NCI-H146 treated with DMSO at 0.1 percent for 48 hours (cell line): Measurements from ENCODE around the gene ATG2B.
"Not testable (repeated sequence)": the region's sequence is repeated elsewhere in the genome, so short reads cannot be mapped to it uniquely, and the experiment has no call there.

Source experiments
- DNase-seq: peaks from one replicate; lab custom pipeline; 2025; ENCODE audit not compliant: unreplicated experiment; lab: John Stamatoyannopoulos, UW

The ATG2B gene

GRCh38 chr14:96255501-96256366, 107.4 kb downstream of the ATG2B start, which contains the start of gene BDKRB1:
Gene BDKRB1 (plus strand): TSS chr14:96256210. CDS start chr14:96263683, 7,473 bp downstream.
- no peak for DNase-seq

- DNase-seq: no peak
Observed at GRCh38 chr14:96254687-96255086, 108.5 kb downstream of the ATG2B start.

DNA sequence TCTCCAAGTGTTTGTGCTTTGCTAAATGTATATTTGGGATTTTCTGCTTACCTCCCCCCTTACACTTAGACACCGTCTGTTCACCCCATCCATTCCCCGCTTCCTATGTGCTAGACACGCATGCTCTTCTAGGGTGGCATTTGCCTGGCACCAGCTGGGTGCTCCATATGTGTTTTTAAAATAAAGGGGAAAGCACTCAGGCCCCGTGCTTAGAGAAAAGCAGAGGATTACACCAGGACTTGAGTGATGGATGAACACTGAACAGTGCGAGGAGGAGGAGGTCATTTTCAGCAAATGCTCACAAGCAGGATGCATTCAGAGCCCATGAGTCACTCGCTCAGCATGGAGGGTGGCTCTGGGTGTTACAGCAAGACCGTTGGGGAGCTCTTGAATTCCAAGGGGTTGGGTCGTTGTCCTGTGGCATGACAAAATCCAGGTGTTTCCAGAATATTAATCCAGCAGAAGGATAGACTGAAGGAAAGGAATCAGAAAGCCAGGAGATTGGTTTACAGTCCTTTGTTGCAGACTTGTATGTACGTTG, 110.1 kb downstream of the ATG2B start:
- no peak for DNase-seq

DNA sequence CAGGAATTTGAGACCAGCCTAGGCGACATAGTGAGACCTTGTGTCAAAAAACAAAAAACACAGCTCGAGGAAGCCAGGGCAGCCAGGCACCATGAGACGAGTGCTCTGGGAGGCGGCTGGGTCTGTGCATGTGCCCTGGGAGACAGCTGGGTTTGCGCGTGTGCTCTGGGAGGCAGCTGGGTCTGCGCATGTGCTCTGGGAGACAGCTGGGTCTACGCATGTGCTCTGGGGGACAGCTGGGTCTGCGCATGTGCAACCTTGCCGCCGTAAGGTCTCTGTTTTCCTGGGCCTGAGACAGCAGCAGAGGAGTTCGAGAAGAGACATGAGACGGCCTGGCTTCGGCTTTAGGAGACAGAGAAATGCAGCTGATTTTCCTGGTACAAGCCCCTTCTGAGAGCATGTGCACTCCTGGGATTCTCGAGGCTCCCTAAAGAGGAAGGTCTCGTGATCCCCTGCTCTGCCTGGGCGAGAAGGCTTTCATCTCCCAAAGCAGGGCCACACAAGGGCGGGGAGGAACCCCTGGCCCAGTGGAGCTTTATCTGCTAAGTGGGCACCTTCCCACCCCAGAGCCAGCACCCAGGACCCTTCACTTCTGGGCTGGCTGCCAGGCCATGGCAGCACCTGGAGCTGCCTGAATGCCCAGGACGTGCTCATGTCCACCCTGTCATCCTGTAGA, 110.7 kb downstream of the ATG2B start:
- no peak for DNase-seq

DNA sequence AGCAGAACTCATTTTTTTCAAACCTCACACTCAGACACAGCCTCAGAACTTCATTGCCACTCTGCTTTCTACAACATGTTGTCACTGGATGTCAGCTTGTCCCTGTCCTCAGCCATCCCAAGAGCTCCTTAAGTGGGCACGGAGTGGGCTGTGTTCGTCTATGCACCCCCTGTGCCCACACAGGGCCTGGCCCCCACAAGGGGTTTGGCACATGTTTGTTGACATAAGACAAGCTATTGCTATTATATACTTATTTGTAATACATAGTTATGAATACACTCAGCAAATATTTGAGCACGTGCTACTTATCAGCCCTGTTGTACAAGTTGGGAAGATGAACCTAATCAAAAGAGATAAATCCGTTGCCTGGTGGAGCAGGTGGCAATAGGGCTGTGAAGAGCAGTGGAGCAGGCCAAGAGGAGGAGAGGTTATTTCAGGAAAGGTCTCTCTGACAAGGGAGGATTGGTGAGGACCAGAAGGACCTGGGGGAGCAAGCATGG, 111.4 kb downstream of the ATG2B start:
- DNase-seq: peak; percentile 17

- DNase-seq: peak; percentile 2
Observed at GRCh38 chr14:96250485-96250884, 112.7 kb downstream of the ATG2B start.

DNA sequence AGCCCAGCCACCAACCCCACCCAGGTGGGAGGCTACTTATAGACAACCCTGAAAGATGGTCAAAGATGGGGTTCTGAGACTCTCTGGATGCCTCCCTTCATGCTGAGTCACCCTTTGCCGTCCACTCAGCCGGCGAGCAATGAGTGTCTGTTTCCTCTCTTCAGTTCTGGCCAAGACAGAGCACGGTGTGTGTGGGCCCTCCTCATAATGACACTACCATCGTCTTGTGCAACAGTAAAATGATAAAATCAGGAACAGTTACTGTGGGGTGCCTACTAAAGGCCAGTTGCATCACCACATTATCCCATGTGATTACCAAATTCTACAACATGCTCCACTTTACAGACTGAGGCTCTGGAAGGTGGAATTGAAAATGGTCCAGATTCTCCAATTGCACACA, 114.1 kb downstream of the ATG2B start:
- no peak for DNase-seq

GRCh38 chr14:96247031-96247430, 116.1 kb downstream of the ATG2B start:
- DNase-seq: no peak

DNA sequence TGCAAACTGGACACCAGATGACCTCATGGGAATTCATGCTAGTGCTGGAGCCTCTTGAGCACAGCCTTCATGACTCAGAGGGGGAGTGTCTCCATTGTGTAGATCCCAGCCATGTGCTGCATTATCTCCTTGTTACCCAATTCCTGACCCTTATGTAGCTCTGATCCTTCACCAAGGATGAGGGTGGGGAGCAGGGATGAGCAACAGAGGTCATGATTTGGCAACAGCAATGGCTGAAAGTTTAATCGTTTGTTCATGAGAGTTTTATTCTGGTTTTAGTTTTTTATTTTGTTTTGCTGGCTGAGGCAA, 116.6 kb downstream of the ATG2B start:
- DNase-seq: no peak

- DNase-seq: no peak
Observed at GRCh38 chr14:96245710-96246538, 117.2 kb downstream of the ATG2B start.

- DNase-seq: not testable (repeated sequence)
Observed at GRCh38 chr14:96245074-96245473, 118.1 kb downstream of the ATG2B start.

GRCh38 chr14:96243785-96244184, 119.4 kb downstream of the ATG2B start:
- DNase-seq: no peak

DNA sequence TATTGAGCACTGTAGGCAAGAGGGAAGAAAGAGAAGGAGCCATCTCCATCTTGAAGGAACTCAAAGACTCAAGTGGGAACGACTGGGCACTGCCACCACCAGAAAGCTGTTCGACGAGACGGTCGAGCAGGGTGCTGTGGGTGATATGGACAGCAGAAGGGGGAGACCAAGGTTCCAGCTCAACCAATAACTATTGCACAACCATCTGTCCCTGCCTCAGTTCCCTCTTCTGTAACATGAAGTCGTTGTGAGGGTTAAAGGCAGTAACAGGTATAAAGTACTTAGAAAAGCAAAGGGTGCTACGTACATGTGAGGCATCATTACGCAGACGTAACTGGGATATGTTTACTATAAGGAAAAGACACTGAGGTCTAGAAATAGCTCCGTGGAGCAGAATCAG, 121.0 kb downstream of the ATG2B start:
- DNase-seq: no peak

DNA sequence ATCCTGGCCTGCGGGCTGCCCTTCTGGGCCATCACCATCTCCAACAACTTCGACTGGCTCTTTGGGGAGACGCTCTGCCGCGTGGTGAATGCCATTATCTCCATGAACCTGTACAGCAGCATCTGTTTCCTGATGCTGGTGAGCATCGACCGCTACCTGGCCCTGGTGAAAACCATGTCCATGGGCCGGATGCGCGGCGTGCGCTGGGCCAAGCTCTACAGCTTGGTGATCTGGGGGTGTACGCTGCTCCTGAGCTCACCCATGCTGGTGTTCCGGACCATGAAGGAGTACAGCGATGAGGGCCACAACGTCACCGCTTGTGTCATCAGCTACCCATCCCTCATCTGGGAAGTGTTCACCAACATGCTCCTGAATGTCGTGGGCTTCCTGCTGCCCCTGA, 122.5 kb downstream of the ATG2B start:
- DNase-seq: no peak

GRCh38 chr14:96239711-96240141, 123.4 kb downstream of the ATG2B start:
- DNase-seq: no peak

DNA sequence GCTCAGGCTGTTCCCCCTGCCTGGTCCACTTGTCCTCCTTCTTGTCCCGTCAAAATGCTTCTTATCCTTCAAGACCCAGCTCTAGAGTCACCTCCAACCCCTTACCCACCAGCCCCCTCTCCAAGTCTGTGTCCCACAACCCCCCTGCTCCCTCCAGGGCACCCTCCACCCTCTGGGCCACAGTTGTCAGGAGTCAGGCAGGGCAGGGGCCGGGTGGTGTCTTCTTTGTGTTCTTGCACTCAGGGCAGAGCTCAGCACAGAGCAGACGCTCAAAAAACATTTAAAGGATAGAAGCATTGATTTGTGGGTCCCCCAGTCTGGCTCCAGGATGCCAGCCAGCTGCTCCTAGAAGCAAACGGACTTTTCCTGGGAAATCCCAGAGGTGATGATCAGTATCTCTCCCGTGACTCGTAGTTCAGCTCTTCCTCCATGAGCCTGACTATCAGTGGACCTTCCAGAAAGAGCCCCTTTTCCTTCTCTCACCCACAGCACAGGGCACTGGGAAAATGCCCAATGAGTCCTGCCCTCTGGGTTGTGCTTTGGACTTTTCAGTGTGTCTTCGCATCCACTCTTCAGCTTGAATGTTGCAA, 124.4 kb downstream of the ATG2B start:
- DNase-seq: no peak

- no peak for DNase-seq
Observed at GRCh38 chr14:96237641-96238040, 125.5 kb downstream of the ATG2B start.

DNA sequence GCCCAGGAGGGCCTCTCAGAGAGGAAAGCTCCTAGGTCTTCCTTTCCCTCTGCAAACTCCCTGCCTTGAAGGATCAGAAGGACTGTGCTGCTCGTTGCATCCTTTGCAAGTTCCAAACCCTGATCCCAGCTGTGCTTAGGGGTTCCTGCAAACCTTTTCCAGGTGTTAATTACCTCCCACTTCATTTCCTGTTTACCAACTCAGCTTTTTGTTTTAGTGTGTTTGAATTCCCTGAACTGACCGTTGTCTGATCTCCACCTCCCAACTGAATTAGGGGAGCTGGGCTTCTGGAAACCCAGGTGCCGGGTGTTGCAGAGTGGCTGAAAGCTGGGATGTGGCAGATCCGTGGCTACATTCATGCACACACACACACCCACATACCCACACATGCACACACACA, 127.7 kb downstream of the ATG2B start:
- no peak for DNase-seq

DNA sequence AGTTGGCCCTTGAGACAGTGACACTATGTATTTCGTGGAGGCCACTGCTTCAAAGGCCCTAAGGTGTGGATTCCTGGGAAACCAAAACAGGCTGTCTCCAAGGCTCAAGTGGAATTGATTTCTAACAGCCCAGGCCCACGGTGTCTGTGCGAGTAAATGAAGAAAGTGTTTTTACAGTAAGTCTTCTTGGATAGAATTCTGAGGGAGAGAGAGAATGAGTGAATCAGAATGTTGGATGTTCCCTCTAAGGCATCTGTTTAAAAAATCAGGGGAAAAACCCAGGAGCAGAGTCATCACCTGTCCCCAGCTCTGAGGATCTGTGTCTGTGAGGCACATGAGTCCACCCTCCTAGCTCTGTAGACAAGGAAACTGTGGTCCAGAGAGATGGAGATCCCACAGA, 129.5 kb downstream of the ATG2B start:
- DNase-seq: no peak

- DNase-seq: no peak
Observed at GRCh38 chr14:96232506-96232905, 130.6 kb downstream of the ATG2B start.
